ENCODE data around the gene ACMSD.

ACMSD gene

DNA sequence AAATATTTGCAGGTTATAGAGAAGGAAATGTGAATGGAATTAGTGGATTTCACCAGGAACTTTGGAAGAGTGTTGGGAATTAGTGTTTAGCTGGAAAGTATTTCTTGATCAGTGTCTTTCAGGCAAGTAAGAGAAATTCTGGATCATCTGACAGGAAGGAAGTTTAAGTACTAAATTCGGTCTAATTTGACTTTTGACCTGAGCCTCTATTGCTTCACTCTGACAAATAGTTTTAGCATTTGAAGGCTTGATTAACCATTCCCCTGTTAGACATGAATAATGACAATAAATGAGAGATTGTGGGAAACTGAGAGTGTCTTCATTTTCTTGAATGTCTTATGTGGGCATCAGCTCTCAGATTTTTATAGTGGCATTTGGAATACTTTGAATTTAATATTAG lies 96.2 kb downstream of the ACMSD start:
- intact Hi-C loops (cut with DNase I), result no loop called here
- DNase-seq, result no peak

DNA sequence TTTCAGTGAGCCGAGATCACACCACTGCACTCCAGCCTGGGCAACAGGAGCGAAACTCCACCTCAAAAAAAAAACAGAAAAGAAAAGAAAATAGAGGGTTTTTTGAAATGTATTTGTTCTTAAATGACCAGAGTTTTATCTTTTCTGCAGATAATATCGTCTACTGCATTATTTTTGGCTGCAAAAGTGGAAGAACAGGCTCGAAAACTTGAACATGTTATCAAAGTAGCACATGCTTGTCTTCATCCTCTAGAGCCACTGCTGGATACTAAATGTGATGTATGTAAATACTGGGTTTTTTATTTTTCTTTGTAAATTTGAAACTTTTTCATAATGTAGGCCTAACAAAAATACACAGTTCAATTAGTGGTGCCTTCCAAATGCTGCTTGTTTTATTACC lies 98.3 kb downstream of the ACMSD start:
- DNase-seq, result no peak
- intact Hi-C loops (cut with DNase I), result no loop called here

DNA sequence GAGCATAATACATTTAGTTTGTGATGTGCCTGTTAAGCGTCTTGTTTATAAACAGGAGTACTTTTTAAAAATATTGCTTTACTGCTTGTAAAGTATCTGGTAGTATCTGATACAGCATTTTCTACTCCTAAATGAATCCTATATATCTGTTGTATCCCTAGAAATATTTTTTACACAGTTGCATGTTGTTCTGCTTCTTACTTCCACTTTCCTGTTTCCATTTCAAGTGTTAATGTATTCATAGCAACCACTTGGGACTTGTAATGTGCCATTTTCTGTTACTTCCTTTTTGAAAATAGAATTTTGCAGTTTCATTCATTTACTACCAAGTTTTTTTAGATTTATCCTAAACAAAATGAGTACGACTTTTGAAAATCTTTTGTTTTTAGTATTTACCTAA lies 105.1 kb downstream of the ACMSD start:
- intact Hi-C loops (cut with DNase I), result no loop called here
- DNase-seq, result no peak

DNA sequence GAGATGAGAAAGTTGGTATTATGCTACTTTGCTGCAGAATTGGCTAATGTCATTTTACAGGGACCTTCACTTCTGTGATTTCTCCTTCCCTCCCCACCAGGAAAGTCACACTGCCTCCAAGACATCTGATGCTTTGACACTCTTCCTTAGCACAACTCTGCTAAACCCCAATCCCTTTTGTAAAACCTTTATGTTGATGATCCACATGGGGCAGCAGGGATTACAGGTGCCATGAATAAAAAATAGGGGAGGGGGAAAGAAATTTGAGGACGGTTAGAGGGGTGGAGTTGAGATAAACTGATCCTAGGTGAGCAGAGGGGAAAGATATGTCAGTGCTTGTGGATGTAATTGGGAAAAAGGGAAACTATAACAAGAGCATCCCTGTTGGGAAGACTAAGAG lies 106.6 kb downstream of the ACMSD start:
- intact Hi-C loops (cut with DNase I), result no loop called here
- no peak for DNase-seq

DNA sequence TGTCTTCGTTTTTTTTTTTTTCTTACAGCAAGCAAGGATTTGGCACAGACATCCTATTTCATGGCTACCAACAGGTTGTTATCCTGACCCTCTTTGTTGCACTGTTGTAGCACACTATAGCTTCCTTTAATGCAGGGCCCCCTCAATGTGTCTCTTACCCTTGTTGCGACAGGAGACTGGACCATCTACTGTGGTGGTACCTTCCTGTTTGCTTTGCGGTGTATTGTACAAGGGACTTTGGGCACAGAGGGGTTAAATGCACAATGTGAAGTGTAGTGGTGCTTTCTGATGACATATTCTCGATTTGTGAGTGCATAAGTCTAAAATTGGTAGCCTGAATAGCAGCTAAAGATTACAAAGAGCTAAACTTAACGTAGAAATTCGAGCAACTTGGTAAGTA lies 107.7 kb downstream of the ACMSD start:
- intact Hi-C loops (cut with DNase I), result no loop called here
- DNase-seq, result no peak

DNA sequence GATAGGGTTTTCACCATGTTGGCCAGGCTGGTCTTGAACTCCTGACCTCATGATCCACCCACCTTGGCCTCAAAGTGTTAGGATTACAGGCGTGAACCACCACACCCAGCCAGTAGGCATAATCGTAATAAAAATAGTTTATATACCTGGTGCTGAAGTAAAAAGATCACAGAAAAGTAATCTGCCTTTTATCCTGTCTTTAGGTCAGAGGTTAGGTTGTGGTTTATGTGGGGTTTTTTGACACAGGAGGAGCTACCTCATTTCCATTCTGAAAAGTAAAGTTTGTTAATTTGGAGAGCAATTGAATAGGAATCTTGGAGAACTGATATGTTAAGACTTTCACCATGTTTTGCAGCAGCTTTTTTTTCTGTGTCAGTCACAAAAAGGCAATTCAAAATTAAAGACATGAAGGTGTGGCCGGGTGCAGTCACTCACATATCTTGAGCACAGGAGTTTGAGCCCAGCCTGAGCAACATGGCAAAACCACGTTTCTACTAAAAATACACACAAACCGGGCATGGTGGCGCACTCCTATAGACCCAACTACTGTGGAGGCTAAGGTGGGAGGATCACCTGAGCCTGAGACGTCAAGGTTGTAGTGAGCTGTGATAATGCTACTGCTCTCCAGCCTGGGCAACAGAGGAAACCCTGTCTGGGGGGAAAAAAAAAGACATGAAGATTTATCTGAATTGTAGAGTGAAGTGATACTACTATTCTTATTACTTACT lies 111.7 kb downstream of the ACMSD start:
- no peak for DNase-seq
- intact Hi-C loops (cut with DNase I), result no loop called here

DNA sequence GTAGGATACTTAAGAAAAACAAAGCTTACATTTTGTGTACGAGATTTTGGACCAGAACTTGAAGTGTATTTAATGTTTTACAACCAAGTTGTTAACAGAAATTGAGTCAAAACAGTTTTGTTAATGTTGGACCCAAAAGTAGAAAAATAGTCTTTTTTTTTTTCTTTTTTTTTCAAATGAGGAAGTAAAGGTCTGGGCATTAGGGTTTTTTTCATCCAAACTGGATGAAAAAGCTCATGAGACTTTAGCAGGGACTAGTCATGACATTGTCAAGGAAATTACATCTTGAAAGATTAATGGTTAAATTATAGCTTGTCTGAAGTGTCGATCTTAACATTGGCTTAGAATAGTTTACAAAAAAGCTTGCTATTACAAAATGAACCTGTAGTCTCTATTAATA lies 112.5 kb downstream of the ACMSD start:
- DNase-seq, result no peak
- intact Hi-C loops (cut with DNase I), result no loop called here

All from posterior cingulate gyrus (tissue), 11 donors.